CD14-positive monocyte (primary cell): ENCODE results near the gene BICDL1. TPM values are rescaled to one million over a fixed set of nuclear protein-coding genes. Genes with fewer than 3 reads are reported as not detected.

Experiments
- DNase-seq, 3 donors: peaks; one replicate each; pipeline ENCODE4 v3.0.0-alpha.2; 2011 to 2022
- H2AFZ ChIP-seq: 2 replicates; pipeline ENCODE4 v1.6.0; 2012; ENCODE audit warnings: mild to moderate bottlenecking, low read depth, low read length, inconsistent platforms; ENCODE audit not compliant: insufficient read depth, poor library complexity, severe bottlenecking
- H3K27ac ChIP-seq, 2 donors: 1 replicate in 1 of 2; 2 replicates in 1 of 2; pipeline ENCODE4 v1.5.1; 2012 to 2013; ENCODE audit warnings: low read length in 2 of 2, control low read depth in 1 of 2, inconsistent platforms in 1 of 2, low read depth in 1 of 2, mild to moderate bottlenecking in 1 of 2
- H3K27me3 ChIP-seq, 2 donors: one replicate each; pipeline versions ENCODE4 v1.6.0 to v1.6.1; 2011 to 2013; ENCODE audit warnings: low read length in 2 of 2; ENCODE audit not compliant: control insufficient read depth in 2 of 2, insufficient read depth in 2 of 2
- H3K36me3 ChIP-seq, 2 donors: replicated peaks in 1 of 2; 1 replicate in 1 of 2; 2 replicates in 1 of 2; pipeline versions ENCODE4 v1.5.1 to v1.6.1; 2012 to 2013; ENCODE audit warnings: low read length in 2 of 2, control low read depth in 1 of 2, inconsistent platforms in 1 of 2, mild to moderate bottlenecking in 1 of 2; ENCODE audit not compliant: insufficient read depth in 2 of 2, control insufficient read depth in 1 of 2
- H3K4me1 ChIP-seq, 2 donors: 1 replicate in 1 of 2; 2 replicates in 1 of 2; pipeline versions ENCODE4 v1.5.1 to v1.6.1; 2012 to 2013; ENCODE audit warnings: low read length in 2 of 2, control low read depth in 1 of 2, inconsistent platforms in 1 of 2, mild to moderate bottlenecking in 1 of 2, moderate library complexity in 1 of 2; ENCODE audit not compliant: insufficient read depth in 2 of 2, control insufficient read depth in 1 of 2
- H3K4me2 ChIP-seq: replicated peaks from 2 replicates; pipeline ENCODE3; 2012; ENCODE audit warnings: low read length, moderate library complexity, mild to moderate bottlenecking; ENCODE audit not compliant: poor library complexity, severe bottlenecking; ENCODE audit errors: extremely low read depth
- H3K4me3 ChIP-seq, 3 experiments: fragments of 200-600 bp in 1 of 3; sonication (generic) in 1 of 3; replicated peaks in 1 of 3; 1 replicate in 2 of 3; 2 replicates in 1 of 3; pipeline ENCODE4 v1.5.1; 2011 to 2013; ENCODE audit warnings: low read length in 3 of 3, mild to moderate bottlenecking in 3 of 3, control low read depth in 2 of 3, low read depth in 2 of 3, inconsistent platforms in 1 of 3, moderate library complexity in 1 of 3
- H3K79me2 ChIP-seq: 2 replicates; pipeline ENCODE4 v1.6.0; 2012; ENCODE audit warnings: mild to moderate bottlenecking, control low read depth, inconsistent platforms, low read length, moderate library complexity; ENCODE audit not compliant: insufficient read depth
- H3K9ac ChIP-seq: 2 replicates; pipeline ENCODE4 v1.6.0; 2017; ENCODE audit warnings: low read length, mild to moderate bottlenecking; ENCODE audit not compliant: insufficient read depth, poor library complexity, severe bottlenecking
- H3K9me3 ChIP-seq, 2 donors: replicated peaks in 1 of 2; 1 replicate in 1 of 2; 2 replicates in 1 of 2; pipeline versions ENCODE4 v1.5.1 to v1.6.1; 2012 to 2013; ENCODE audit warnings: low read length in 2 of 2, control low read depth in 1 of 2; ENCODE audit not compliant: control insufficient read depth in 1 of 2, insufficient read depth in 1 of 2
- H4K20me1 ChIP-seq: 2 replicates; pipeline ENCODE4 v1.6.0; 2012; ENCODE audit warnings: mild to moderate bottlenecking, low read length, control low read depth, moderate library complexity; ENCODE audit not compliant: insufficient read depth
- H3K27ac Mint-ChIP-seq, 7 donors: one replicate each; pipeline ENCODE4 v1.8.0; 2020; ENCODE audit warnings: mild to moderate bottlenecking in 7 of 7, mixed read lengths in 7 of 7, moderate library complexity in 6 of 7, inconsistent platforms in 2 of 7
- H3K27me3 Mint-ChIP-seq, 3 donors: one replicate each; pipeline ENCODE4 v1.8.0; 2021 to 2022; ENCODE audit warnings: low read depth in 3 of 3, mild to moderate bottlenecking in 3 of 3, mixed read lengths in 3 of 3, moderate library complexity in 3 of 3, inconsistent platforms in 1 of 3
- H3K36me3 Mint-ChIP-seq, 2 donors: one replicate each; pipeline ENCODE4 v1.8.0; 2020; ENCODE audit warnings: mixed read lengths in 2 of 2, inconsistent platforms in 1 of 2, mild to moderate bottlenecking in 1 of 2
- H3K4me1 Mint-ChIP-seq: one replicate; pipeline ENCODE4 v1.8.0; 2020; ENCODE audit warnings: mild to moderate bottlenecking, mixed read lengths
- H3K4me3 Mint-ChIP-seq, 2 donors: one replicate each; pipeline ENCODE4 v1.8.0; 2020; ENCODE audit warnings: mild to moderate bottlenecking in 2 of 2, mixed read lengths in 2 of 2, moderate library complexity in 1 of 2
- H3K9me3 Mint-ChIP-seq, 7 donors: one replicate each; pipeline ENCODE4 v1.8.0; 2020 to 2022; ENCODE audit warnings: mixed read lengths in 7 of 7, mild to moderate bottlenecking in 6 of 7, moderate library complexity in 6 of 7, inconsistent platforms in 2 of 7
- CTCF ChIP-seq: fragments of 200-600 bp; IDR thresholded peaks from one replicate; pipeline ENCODE4 v1.8.0; 2022; ENCODE audit warnings: antibody characterized with exemption, mild to moderate bottlenecking
- WGBS: methylation state at CpG from one replicate; pipeline ENCODE4 v1.1.5; 2013; ENCODE audit warnings: missing lambda C conversion rate; ENCODE audit not compliant: insufficient coverage; 5-methylcytosine and 5-hydroxymethylcytosine counted together
- intact Hi-C, 2 donors: fragments of 100-400 bp; cut with micrococcal nuclease; formaldehyde crosslinking; loops; one replicate each; pipeline versions ENCODE4 v1.15.0 to v1.15.1; 2023
- polyA plus RNA-seq, 3 donors: library from polyadenylated mRNA; depleted of rRNA in 1 of 3; unstranded in 2 of 3; stranded (reverse) in 1 of 3; fragments of 300-500 nt in 2 of 3; fragments of >200 nt in 1 of 3; fragmentation: Illumina TruSeq in 2 of 3; gene quantifications; 1 replicate in 2 of 3; 2 replicates in 1 of 3; pipeline ENCODE4 v1.2.3, GENCODE V29; 2012 to 2021

The BICDL1 gene
- polyA plus RNA-seq, 3 donors, result 0.13 TPM; not detected in 2

GRCh38 chr12:119956047-119956446, 33.0 kb upstream of the BICDL1 start:
- Histone ChIP-seq H3K27ac (no peak overlapping the region), H3K9me3 (peaks cover 23 to 26% of the 10 kb centered on the region in 2 donors), H4K20me1 (no peaks in the 10 kb centered on the region), H3K4me3 (no peak overlapping the region), H3K4me2 (no peak overlapping the region), H3K79me2 (no peaks in the 10 kb centered on the region), H3K4me1 (no peaks in the 10 kb centered on the region), H2AFZ (no peak overlapping the region), H3K27me3 (no peaks in the 10 kb centered on the region), H3K36me3 (no peaks in the 10 kb centered on the region), H3K9ac (no peak overlapping the region)
- WGBS, result no CpG with 5 or more reads among the region's 3 CpGs
- no peak for TF ChIP-seq CTCF
- intact Hi-C loops, result no loop called here
- Mint-ChIP-seq H3K4me3 (no peak overlapping the region), H3K27me3 (peaks cover 0 to 4% (median 4%) of the 10 kb centered on the region in 3 donors), H3K4me1 (no peaks in the 10 kb centered on the region), H3K9me3 (peaks cover 15 to 39% (median 35%) of the 10 kb centered on the region in 7 donors), H3K36me3 (no peaks in the 10 kb centered on the region), H3K27ac (no peak overlapping the region)
- DNase-seq, result no peak

- no peak for DNase-seq
- H3K9ac ChIP-seq, result no peak overlapping the region
- no peaks in the 10 kb centered on the region for H3K36me3 Mint-ChIP-seq
- H3K4me2 ChIP-seq, result no peak overlapping the region
- no peaks in the 10 kb centered on the region for H3K79me2 ChIP-seq
- no peaks in the 10 kb centered on the region for H3K4me1 Mint-ChIP-seq
- no peaks in the 10 kb centered on the region for H4K20me1 ChIP-seq
- no peak overlapping the region for H3K4me3 ChIP-seq
- H3K27ac ChIP-seq, result no peak overlapping the region
- H3K27me3 ChIP-seq, result no peaks in the 10 kb centered on the region
- TF ChIP-seq CTCF, result no peak
- H3K9me3 Mint-ChIP-seq, result peaks cover 15 to 39% (median 36%) of the 10 kb centered on the region in 7 donors
- no peaks in the 10 kb centered on the region for H3K36me3 ChIP-seq
- H3K27ac Mint-ChIP-seq, result no peak overlapping the region
- intact Hi-C loops, result no loop called here
- H3K27me3 Mint-ChIP-seq, result peaks cover 0 to 5% (median 4%) of the 10 kb centered on the region in 3 donors
- H2AFZ ChIP-seq, result no peak overlapping the region
- no peak overlapping the region for H3K4me3 Mint-ChIP-seq
- no peaks in the 10 kb centered on the region for H3K4me1 ChIP-seq
- peaks cover 23 to 26% of the 10 kb centered on the region in 2 donors for H3K9me3 ChIP-seq
- WGBS, result no CpG with 5 or more reads among the region's 1 CpG
Measured at GRCh38 chr12:119957135-119957534, 31.9 kb upstream of the BICDL1 start.
